HL-60 (cell line): Measurements from ENCODE around the gene CD40.
"Not testable (repeated sequence)": the region's sequence is repeated elsewhere in the genome, so short reads cannot be mapped to it uniquely, and the experiment has no call there.

ENCODE experiments used
- CTCF ChIP-seq: IDR thresholded peaks from one replicate; pipeline ENCODE4 v1.5.1; 2011; ENCODE audit warnings: low read length, control low read depth, inconsistent platforms; ENCODE audit not compliant: insufficient read depth
- POLR2AphosphoS5 ChIP-seq: IDR thresholded peaks from 2 replicates; pipeline ENCODE4 v1.6.1; 2012; ENCODE audit warnings: low read depth
- REST ChIP-seq: IDR thresholded peaks from 2 replicates; pipeline ENCODE4 v1.6.1; 2012; ENCODE audit warnings: low read depth; ENCODE audit not compliant: insufficient replicate concordance
- SPI1 ChIP-seq: IDR thresholded peaks from 2 replicates; pipeline ENCODE4 v1.6.1; 2012; ENCODE audit warnings: low read depth, mild to moderate bottlenecking, borderline replicate concordance

GRCh38 chr20:46091622-46092535 is 26.2 kb upstream of the CD40 start:
- not testable (repeated sequence) for TF ChIP-seq CTCF, POLR2AphosphoS5, SPI1, REST
